Measurements from ENCODE around the gene NECTIN1. TPM values are rescaled to one million over a fixed set of nuclear protein-coding genes. Genes with fewer than 3 reads are reported as not detected.
A peak's percentile ranks its signal among the peaks of the same experiment; 100 is the strongest.

The NECTIN1 gene
- total RNA-seq, 1 donor from 2014 or later: 62.9 TPM

- Mint-ChIP-seq H3K27ac (no peak overlapping the region), H3K36me3 (no peaks in the 10 kb centered on the region), H3K4me1 (ENCODE audit: unreplicated experiment) (peaks cover 9% of the 10 kb centered on the region), H3K27me3 (peaks cover 11% of the 10 kb centered on the region), H3K9me3 (no peaks in the 10 kb centered on the region), H3K4me3 (no peak overlapping the region)
- no peak for DNase-seq (ENCODE audit: extremely low spot score, unreplicated experiment)
- TF ChIP-seq CTCF (conservative IDR thresholded peaks at IDR 0.05): no peak
Measured at GRCh38 chr11:119644502-119644901, 84.5 kb downstream of the NECTIN1 start.

GRCh38 chr11:119643876-119644225 lies 85.1 kb downstream of the NECTIN1 start:
- no peak overlapping the region for H3K4me3 Mint-ChIP-seq
- peaks cover 11% of the 10 kb centered on the region for H3K4me1 Mint-ChIP-seq (ENCODE audit: unreplicated experiment)
- no peaks in the 10 kb centered on the region for H3K9me3 Mint-ChIP-seq
- H3K27ac Mint-ChIP-seq: no peak overlapping the region
- H3K27me3 Mint-ChIP-seq: peaks cover 11% of the 10 kb centered on the region
- no peaks in the 10 kb centered on the region for H3K36me3 Mint-ChIP-seq
- TF ChIP-seq CTCF (conservative IDR thresholded peaks at IDR 0.05): no peak
- no peak for DNase-seq (ENCODE audit: extremely low spot score, unreplicated experiment)

GRCh38 chr11:119643212-119643875 lies 85.7 kb downstream of the NECTIN1 start:
- H3K36me3 Mint-ChIP-seq: no peaks in the 10 kb centered on the region
- DNase-seq (ENCODE audit: extremely low spot score, unreplicated experiment): no peak
- H3K27me3 Mint-ChIP-seq: peaks cover 11% of the 10 kb centered on the region
- H3K4me3 Mint-ChIP-seq: no peak overlapping the region
- H3K4me1 Mint-ChIP-seq (ENCODE audit: unreplicated experiment): peaks cover 11% of the 10 kb centered on the region
- no peak overlapping the region for H3K27ac Mint-ChIP-seq
- H3K9me3 Mint-ChIP-seq: no peaks in the 10 kb centered on the region
- TF ChIP-seq CTCF (conservative IDR thresholded peaks at IDR 0.05): no peak

GRCh38 chr11:119641983-119642745 lies 86.8 kb downstream of the NECTIN1 start:
- H3K4me1 Mint-ChIP-seq (ENCODE audit: unreplicated experiment): peaks cover 11% of the 10 kb centered on the region
- H3K4me3 Mint-ChIP-seq: no peak overlapping the region
- peaks cover 12% of the 10 kb centered on the region for H3K27me3 Mint-ChIP-seq
- no peaks in the 10 kb centered on the region for H3K36me3 Mint-ChIP-seq
- H3K27ac Mint-ChIP-seq: no peak overlapping the region
- peak; percentile 64 for TF ChIP-seq CTCF (conservative IDR thresholded peaks at IDR 0.05)
- H3K9me3 Mint-ChIP-seq: no peaks in the 10 kb centered on the region
- no peak for DNase-seq (ENCODE audit: extremely low spot score, unreplicated experiment)

- Mint-ChIP-seq H3K4me1 (ENCODE audit: unreplicated experiment) (peaks cover 11% of the 10 kb centered on the region), H3K9me3 (no peaks in the 10 kb centered on the region), H3K27ac (no peak overlapping the region), H3K4me3 (no peak overlapping the region), H3K27me3 (peaks cover 13% of the 10 kb centered on the region), H3K36me3 (no peaks in the 10 kb centered on the region)
- TF ChIP-seq CTCF (conservative IDR thresholded peaks at IDR 0.05): no peak
- DNase-seq (ENCODE audit: extremely low spot score, unreplicated experiment): no peak
Measured at GRCh38 chr11:119640541-119640940, 88.5 kb downstream of the NECTIN1 start.

Data from type B pancreatic cell (in vitro differentiated cells).